Keratinocyte (primary cell): Measurements from ENCODE around the gene PRMT6. TPM values are rescaled to one million over a fixed set of nuclear protein-coding genes. Genes with fewer than 3 reads are reported as not detected.
A peak's percentile ranks its signal among the peaks of the same experiment; 100 is the strongest.

Experiments
- DNase-seq: peaks from one replicate; pipeline ENCODE4 v3.0.0-alpha.2; 2011; ENCODE audit warnings: low read depth, missing footprints, low spot score
- FAIRE-seq: peaks from 2 replicates; lab custom pipeline; 2011; peaks lifted over from hg19 to GRCh38; lab: Jason Lieb, UNC
- H2AFZ ChIP-seq: 2 replicates; pipeline ENCODE4 v1.6.0; 2012; ENCODE audit warnings: low read length, control low read depth, inconsistent platforms; ENCODE audit not compliant: control insufficient read depth
- H3K27ac ChIP-seq: 2 replicates; pipeline ENCODE4 v1.5.1; 2011; ENCODE audit warnings: low read length; ENCODE audit not compliant: control insufficient read depth, insufficient read depth
- H3K27me3 ChIP-seq: 3 replicates; pipeline ENCODE4 v1.6.0; 2011; ENCODE audit warnings: low read length; ENCODE audit not compliant: control insufficient read depth, insufficient read depth; ENCODE audit errors: extremely low read depth
- H3K36me3 ChIP-seq, 2 experiments: 2 replicates in 1 of 2; 3 replicates in 1 of 2; pipeline ENCODE4 v1.5.1; 2011; ENCODE audit warnings: low read length in 2 of 2, mild to moderate bottlenecking in 1 of 2; ENCODE audit not compliant: control insufficient read depth in 2 of 2, insufficient read depth in 2 of 2; ENCODE audit errors: extremely low read depth in 1 of 2
- H3K4me1 ChIP-seq: 3 replicates; pipeline ENCODE4 v1.5.1; 2011; ENCODE audit warnings: low read length; ENCODE audit not compliant: control insufficient read depth, insufficient read depth; ENCODE audit errors: extremely low read depth
- H3K4me2 ChIP-seq: 3 replicates; pipeline ENCODE4 v1.6.0; 2011; ENCODE audit warnings: low read depth, low read length; ENCODE audit not compliant: control insufficient read depth, insufficient read depth; ENCODE audit errors: extremely low read depth
- H3K4me3 ChIP-seq, 3 experiments: fragments of 200-600 bp in 1 of 3; sonication (generic) in 1 of 3; 2 replicates in 2 of 3; 3 replicates in 1 of 3; pipeline ENCODE4 v1.5.1; 2011 to 2016; ENCODE audit warnings: low read length in 3 of 3, mild to moderate bottlenecking in 3 of 3, control low read depth in 2 of 3, inconsistent platforms in 1 of 3, low read depth in 1 of 3, mixed read lengths in 1 of 3, mixed run types in 1 of 3, moderate library complexity in 1 of 3; ENCODE audit not compliant: control insufficient read depth in 2 of 3, insufficient read depth in 2 of 3; ENCODE audit errors: extremely low read depth in 1 of 3
- H3K79me2 ChIP-seq: 2 replicates; pipeline ENCODE4 v1.6.0; 2012; ENCODE audit warnings: low read length; ENCODE audit not compliant: control insufficient read depth, insufficient read depth
- H3K9ac ChIP-seq: 3 replicates; pipeline ENCODE4 v1.6.0; 2011; ENCODE audit warnings: low read length; ENCODE audit not compliant: control insufficient read depth, insufficient read depth; ENCODE audit errors: extremely low read depth
- H3K9me1 ChIP-seq: 3 replicates; pipeline ENCODE4 v1.6.0; 2011; ENCODE audit warnings: low read length; ENCODE audit not compliant: control insufficient read depth, insufficient read depth; ENCODE audit errors: extremely low read depth
- H3K9me3 ChIP-seq: 2 replicates; pipeline ENCODE4 v1.5.1; 2012; ENCODE audit warnings: low read depth, low read length; ENCODE audit not compliant: control insufficient read depth
- H4K20me1 ChIP-seq: 3 replicates; pipeline ENCODE4 v1.6.0; 2011; ENCODE audit warnings: low read length; ENCODE audit not compliant: control insufficient read depth, insufficient read depth; ENCODE audit errors: extremely low read depth
- CTCF ChIP-seq, 3 experiments: IDR thresholded peaks in 1 of 3; conservative IDR thresholded peaks in 1 of 3; optimal IDR thresholded peaks in 1 of 3; 2 replicates in 2 of 3; 3 replicates in 1 of 3; pipeline versions ENCODE3 to v1.5.1; 2011; ENCODE audit warnings: low read length in 3 of 3, mild to moderate bottlenecking in 3 of 3, moderate library complexity in 2 of 3, control low read depth in 1 of 3, inconsistent platforms in 1 of 3; ENCODE audit not compliant: insufficient read depth in 2 of 3; ENCODE audit errors: extremely low read depth in 1 of 3
- EZH2 ChIP-seq: IDR thresholded peaks from one replicate; pipeline ENCODE4 v1.6.1; 2012; ENCODE audit warnings: inconsistent platforms, mild to moderate bottlenecking, low read length, moderate library complexity
- dilution Hi-C: fragments of 300-500 bp; cut with MboI; formaldehyde crosslinking; loops from one replicate; pipeline ENCODE4 v1.7.0; 2020; ENCODE audit warnings: low sequenced_read_pairs; ENCODE audit not compliant: extremely low pct_ligation_motif_present
- polyA minus RNA-seq, 3 experiments: library from RNA; depleted of rRNA, polyadenylated mRNA; stranded (reverse); fragments of >200 nt; gene quantifications; 1 replicate in 1 of 3; 2 replicates in 1 of 3; 3 replicates in 1 of 3; pipeline ENCODE4 v1.2.3, GENCODE V29; 2011
- polyA plus RNA-seq, 5 experiments: library from polyadenylated mRNA; depleted of rRNA in 3 of 5; stranded (reverse) in 3 of 5; stranded (forward) in 1 of 5; unstranded in 1 of 5; fragments of >200 nt; gene quantifications; 1 replicate in 1 of 5; 2 replicates in 3 of 5; 3 replicates in 1 of 5; pipeline versions ENCODE4 v1.2.1 to v1.2.3, GENCODE V29; 2011 to 2012; ENCODE audit warnings: missing spikeins in 2 of 5, low read depth in 1 of 5, low replicate concordance in 1 of 5

The PRMT6 gene
- polyA plus RNA-seq: 7.8 to 12.2 TPM (median 12.0 TPM) in 3 replicates
- polyA plus RNA-seq (2011; ENCODE audit: low read depth): 1.4 TPM
- 8.0 and 9.6 TPM in 2 replicates for polyA plus RNA-seq (2011; cell fraction: cytosol; rRNA removed)
- 5.3 and 5.8 TPM in 2 replicates for polyA plus RNA-seq (2011; cell fraction: nucleus; rRNA removed)
- polyA plus RNA-seq (2012; ENCODE audit: low replicate concordance): 3.7 and 13.8 TPM in 2 replicates
- polyA minus RNA-seq: 6.4 to 8.0 TPM (median 6.9 TPM) in 3 replicates
- 10.6 TPM for polyA minus RNA-seq (2011; cell fraction: cytosol; rRNA and poly(A)+ RNA removed)
- polyA minus RNA-seq (2011; cell fraction: nucleus; rRNA and poly(A)+ RNA removed): 3.0 and 4.2 TPM in 2 replicates

GRCh38 chr1:107056426-107057196, at the start of gene PRMT6:
TSS of gene PRMT6 (plus strand) at chr1:107056674. CDS start at chr1:107056716, 42 bp downstream.
- Histone ChIP-seq H3K36me3 (peaks cover 1 to 8% of the 10 kb centered on the region in 2 experiments), H3K79me2 (peaks cover 20% of the 10 kb centered on the region), H4K20me1 (no peaks in the 10 kb centered on the region), H3K9ac (peak within 1 kb of the TSS; percentile 79), H3K4me1 (peaks cover 9% of the 10 kb centered on the region), H3K9me3 (no peaks in the 10 kb centered on the region), H3K4me2 (peak within 1 kb of the TSS; percentile 99), H3K27me3 (no peaks in the 10 kb centered on the region), H3K4me3 (peak within 1 kb of the TSS; percentile 87 to 90 (median 89)), H3K9me1 (no peaks in the 10 kb centered on the region), H2AFZ (peak within 1 kb of the TSS; percentile 99), H3K27ac (peak within 1 kb of the TSS; percentile 64)
- TF ChIP-seq CTCF (optimal IDR thresholded peaks at IDR 0.05 in 1 of 3, IDR thresholded peaks at IDR 0.05 in 1 of 3, conservative IDR thresholded peaks at IDR 0.05 in 1 of 3; ENCODE audit: extremely low read depth in 1 of 3, insufficient read depth in 2 of 3, low read length in 3 of 3) (no peak), EZH2 (no peak)
- dilution Hi-C loops: no loop called here
- DNase-seq (no peak), FAIRE-seq (no peak)

DNA sequence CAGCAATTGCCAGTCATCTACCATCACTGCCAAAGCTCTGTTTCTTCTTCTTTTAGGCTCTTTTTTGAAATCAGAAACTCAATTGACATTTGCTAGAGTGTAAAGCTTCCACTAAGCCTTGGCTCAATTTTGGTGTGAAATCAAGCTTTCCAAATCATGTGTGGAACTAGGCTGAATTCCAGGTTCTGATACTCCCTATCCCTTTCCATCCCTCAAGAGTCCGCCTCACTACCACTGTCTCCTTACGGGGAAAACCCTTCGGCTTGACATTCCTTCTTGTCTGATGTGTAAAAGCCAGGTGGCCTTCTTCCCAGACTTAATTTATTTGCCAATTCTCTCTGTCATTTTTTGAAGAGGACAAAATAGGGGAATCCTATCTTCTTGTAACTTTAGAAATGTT, 47.2 kb upstream of the PRMT6 start:
- Histone ChIP-seq H3K27ac (no peak overlapping the region), H3K27me3 (no peaks in the 10 kb centered on the region), H3K36me3 (no peaks in the 10 kb centered on the region), H2AFZ (no peak overlapping the region), H3K4me1 (no peaks in the 10 kb centered on the region), H3K9ac (no peak overlapping the region), H3K79me2 (no peaks in the 10 kb centered on the region), H3K9me3 (no peaks in the 10 kb centered on the region), H3K9me1 (no peaks in the 10 kb centered on the region), H3K4me3 (no peak overlapping the region), H4K20me1 (no peaks in the 10 kb centered on the region), H3K4me2 (no peak overlapping the region)
- FAIRE-seq (no peak), DNase-seq (no peak)
- dilution Hi-C loops: no loop called here
- TF ChIP-seq CTCF (optimal IDR thresholded peaks at IDR 0.05 in 1 of 3, IDR thresholded peaks at IDR 0.05 in 1 of 3, conservative IDR thresholded peaks at IDR 0.05 in 1 of 3; ENCODE audit: extremely low read depth in 1 of 3, insufficient read depth in 2 of 3, low read length in 3 of 3) (no peak), EZH2 (no peak)
